SIG-M5 treated with dmso at 0.1 percent for 504 hours (cell line): ENCODE data around the gene ZBTB38.
A peak's percentile ranks its signal among the peaks of the same experiment; 100 is the strongest.

Experiments
- DNase-seq: peaks from one replicate; lab custom pipeline; 2025; ENCODE audit not compliant: unreplicated experiment; lab: John Stamatoyannopoulos, UW

Gene ZBTB38, protein sequence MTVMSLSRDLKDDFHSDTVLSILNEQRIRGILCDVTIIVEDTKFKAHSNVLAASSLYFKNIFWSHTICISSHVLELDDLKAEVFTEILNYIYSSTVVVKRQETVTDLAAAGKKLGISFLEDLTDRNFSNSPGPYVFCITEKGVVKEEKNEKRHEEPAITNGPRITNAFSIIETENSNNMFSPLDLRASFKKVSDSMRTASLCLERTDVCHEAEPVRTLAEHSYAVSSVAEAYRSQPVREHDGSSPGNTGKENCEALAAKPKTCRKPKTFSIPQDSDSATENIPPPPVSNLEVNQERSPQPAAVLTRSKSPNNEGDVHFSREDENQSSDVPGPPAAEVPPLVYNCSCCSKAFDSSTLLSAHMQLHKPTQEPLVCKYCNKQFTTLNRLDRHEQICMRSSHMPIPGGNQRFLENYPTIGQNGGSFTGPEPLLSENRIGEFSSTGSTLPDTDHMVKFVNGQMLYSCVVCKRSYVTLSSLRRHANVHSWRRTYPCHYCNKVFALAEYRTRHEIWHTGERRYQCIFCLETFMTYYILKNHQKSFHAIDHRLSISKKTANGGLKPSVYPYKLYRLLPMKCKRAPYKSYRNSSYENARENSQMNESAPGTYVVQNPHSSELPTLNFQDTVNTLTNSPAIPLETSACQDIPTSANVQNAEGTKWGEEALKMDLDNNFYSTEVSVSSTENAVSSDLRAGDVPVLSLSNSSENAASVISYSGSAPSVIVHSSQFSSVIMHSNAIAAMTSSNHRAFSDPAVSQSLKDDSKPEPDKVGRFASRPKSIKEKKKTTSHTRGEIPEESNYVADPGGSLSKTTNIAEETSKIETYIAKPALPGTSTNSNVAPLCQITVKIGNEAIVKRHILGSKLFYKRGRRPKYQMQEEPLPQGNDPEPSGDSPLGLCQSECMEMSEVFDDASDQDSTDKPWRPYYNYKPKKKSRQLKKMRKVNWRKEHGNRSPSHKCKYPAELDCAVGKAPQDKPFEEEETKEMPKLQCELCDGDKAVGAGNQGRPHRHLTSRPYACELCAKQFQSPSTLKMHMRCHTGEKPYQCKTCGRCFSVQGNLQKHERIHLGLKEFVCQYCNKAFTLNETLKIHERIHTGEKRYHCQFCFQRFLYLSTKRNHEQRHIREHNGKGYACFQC (N-terminal part only)

DNA sequence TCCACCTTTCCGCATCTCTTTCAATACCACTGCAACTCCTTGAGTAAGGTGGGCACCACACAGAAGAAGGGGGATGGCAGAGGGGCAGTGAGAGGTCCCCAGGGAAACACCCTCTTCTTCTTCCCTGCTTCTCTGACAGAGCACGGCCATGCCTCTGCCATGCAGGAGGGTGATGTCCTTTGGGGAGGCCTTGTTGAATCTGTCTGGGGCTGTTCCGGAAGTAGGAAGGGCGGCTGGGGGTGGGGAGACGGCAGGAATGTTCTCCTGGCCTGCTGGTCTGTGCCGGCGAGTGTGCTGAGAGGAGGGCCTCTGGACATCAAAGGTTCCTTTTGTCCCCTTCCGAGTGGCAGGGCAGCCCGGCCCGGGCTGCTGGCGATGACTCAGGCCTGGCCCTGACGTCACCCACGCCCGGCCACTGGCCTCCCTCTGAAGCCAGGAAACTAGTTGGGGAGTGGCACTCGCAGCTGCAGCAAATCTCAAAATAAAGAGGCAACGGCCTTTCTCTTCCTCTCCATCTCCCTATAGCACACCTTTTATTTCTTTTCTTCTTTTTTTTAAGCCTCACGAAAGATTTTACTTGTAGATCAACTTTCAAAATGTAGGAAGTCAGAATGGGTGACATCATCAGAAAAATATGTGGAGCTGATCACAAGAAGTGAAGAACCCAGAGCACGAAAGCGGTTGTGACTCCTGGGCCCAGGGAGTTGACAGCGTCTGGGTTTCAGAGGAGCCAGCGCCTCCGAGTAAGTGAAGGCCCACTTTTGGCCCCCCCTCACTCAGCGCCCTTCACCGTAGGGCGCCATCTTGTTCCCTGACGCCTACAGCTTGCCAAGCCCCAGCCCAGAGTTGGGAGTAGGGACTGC lies at the start of gene ZBTB38:
Gene ZBTB38, plus strand, starts transcription at position 443 of the 863 bp plus-strand sequence. CDS start 73,885 bp downstream, outside the sequence.
- DNase-seq: peak; percentile 28

DNA sequence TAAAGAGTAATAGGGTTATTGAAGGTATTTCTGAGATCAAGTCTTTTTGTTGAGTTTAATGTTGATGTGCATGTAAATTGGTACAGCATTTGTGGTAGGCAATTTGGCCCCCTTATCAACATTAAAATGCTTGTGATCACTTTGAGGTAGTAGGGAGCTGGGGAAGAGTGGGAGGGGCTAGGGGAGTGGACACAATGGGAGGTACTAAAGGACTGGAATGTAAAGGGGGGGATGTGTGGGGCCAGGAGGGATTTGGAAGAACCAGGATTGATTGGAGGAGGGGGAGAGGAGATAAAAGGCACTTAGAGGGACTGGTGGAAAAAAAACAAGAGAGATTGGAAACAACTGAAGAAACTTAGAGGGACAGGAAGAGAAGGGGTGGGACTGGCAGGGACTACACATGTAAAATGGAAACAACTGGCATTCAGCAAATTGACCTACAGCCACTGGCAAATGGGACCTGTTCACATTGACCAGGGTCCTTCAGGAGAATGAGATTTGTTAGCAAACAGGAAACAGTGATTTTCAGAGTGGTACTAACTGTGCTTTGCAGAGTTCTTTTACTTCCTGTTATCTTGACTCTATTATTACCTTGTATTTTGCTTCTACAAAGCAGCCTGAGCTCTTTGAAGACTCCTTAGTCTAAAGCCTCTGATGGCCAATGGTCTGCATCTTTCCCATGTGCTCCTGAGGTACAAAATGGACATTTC lies 47.8 kb upstream of the ZBTB38 start:
- no peak for DNase-seq

DNA sequence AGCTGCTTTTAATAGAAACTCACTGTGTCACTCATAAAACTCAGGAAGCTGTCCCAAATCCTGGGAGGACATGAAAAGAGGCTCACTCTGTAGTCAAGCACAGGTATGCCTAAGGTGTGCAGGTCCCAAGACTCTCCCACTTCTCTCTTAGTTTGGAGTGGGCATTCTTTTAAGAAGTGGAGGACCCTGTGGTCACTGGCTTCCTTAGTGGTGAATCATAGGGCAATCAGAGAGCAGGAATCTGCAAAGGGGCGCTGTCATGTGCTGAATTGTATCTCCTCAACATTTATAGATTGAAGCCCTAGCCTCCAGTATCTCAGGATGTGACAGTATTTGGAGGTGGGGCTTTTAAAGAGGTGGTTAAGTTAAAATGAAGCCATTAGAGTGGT lies 47.2 kb upstream of the ZBTB38 start:
- no peak for DNase-seq

GRCh38 chr3:141323936-141324704 lies 44.2 kb upstream of the ZBTB38 start:
- DNase-seq: no peak

GRCh38 chr3:141326123-141326522 lies 42.2 kb upstream of the ZBTB38 start:
- DNase-seq: no peak

- DNase-seq: no peak
Measured at GRCh38 chr3:141326626-141327025, 41.7 kb upstream of the ZBTB38 start.

DNA sequence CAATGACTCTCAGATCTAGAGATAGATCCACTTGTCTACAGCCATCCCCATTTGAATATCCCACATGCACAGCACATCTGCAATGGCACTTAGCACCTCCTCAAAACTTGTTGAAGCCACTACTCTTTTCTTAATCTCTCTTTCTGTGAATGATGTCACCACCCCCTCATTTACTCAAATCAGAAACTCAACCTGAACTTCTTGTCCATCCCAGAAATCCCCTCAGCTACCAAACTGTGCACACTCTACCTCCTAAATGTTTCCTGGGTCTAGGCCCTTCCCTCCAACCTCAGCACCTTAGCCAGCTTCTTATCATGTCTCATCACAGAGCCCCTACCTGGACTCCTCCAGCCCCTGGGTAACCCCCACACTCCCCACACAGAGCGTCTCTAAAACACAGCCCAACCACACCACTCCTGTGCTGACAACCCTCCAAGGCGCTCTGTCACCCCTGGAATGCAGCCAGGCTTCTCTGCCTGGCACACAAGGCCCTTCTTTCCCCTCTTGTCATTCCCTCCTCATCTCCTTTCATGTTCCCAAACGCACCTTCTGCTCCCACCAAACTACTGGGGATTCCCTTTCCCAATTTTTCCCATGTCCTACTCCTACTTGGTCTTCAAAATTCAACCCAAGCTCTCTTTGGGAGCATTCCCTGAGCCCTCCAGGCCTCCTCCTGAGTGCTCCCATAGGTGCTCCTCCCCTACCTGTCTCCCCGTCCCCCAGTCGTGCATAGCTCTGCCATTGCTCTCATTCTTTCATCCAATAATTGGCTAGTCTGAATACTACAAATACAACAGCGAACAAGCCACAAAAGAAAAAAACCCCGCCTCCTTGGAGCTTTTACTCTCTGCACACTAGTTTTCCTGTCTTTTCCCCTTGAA lies 39.8 kb upstream of the ZBTB38 start:
- DNase-seq: no peak

DNA sequence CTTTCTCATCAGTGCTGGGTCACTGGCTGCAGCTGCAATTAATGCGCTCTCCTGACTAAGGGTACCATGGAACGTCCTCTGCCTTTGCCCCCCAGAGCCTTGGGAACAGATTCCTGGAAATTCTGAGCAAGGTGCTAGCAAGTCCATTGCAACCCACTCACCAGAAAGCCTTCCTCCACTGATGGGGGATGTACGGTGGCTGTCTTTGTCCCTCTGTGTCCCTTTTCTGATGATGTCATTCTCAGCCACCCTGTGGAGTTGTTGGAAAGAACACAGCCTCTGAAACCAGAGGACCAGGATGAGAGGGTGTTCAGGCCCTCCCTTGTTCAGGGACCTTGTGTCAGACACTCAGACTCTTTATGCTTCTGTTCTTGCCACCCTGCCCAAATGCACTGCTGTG lies 38.1 kb upstream of the ZBTB38 start:
- DNase-seq: no peak

DNA sequence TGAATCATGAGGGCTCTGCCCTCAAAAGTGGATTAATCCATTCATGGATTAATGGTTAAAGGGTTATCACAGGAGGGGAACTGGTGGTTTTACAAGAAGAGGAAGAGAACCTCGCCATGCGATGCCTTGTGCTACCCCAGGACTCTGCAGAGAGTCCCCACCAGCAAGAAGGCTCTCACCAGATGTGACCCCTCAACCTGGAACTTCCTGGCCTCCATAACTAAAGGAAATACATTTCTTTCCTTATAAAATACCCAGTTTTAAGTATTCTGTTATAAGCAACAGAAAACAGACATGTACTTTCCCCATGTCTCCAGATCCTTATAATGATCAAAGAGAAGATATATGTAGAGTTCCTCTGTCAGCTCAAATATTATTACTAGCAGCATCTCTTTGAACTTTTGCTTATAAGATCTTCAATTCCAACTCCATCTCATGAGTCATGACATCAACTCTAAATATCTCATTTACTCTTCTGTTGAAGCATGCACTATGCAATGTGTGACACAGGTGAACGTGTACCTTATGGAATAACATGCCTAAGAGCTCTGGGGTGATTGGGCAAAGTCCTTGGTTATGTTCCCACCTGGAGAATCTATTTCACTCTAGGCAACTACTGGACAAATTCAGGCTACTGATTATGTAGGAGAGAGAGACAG lies 37.5 kb upstream of the ZBTB38 start:
- no peak for DNase-seq

DNA sequence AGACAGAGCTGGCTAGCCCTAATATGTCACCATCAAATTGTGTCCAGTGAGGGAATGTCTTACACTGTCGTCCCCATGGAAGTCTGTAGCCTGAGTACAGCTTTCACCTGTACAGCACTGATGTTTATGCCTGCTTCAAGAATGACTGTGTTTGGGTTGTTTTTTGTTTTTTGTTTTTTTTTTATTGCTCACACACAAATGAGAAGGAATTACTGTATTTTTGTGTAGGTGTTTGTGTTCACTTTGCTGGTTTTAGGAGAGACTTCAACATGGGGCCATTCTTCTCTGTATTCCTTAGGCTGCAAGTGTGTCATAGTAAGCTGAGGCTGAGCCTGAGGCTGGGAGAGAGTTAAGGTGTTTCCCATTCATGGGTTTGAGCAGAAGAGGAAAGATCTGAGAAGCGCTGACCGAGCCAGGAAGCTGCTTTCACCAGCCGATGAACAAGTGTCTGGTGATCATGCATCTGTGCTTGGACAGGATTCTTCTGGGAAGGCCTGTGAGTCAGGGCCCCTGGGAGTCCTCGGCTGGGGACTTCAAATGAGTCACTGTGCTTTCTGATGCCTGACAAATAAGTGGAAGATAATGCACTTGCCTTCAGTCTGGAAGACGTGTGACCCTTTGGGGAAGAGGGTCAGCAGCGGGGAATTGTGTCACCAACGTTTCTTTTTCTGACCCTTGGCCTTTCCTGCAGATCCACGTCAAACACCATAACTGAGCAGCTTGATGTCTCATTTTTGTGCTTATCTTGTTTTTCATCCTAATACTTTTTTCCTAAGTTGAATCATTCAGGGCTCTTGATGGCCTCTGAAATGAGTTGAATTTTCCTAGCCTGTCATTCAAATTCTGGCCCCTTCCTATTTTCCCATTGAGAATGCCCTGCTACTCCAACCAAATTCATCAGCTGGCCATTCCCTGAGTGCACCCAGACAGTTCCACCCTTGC lies 36.7 kb upstream of the ZBTB38 start:
- DNase-seq: no peak

DNA sequence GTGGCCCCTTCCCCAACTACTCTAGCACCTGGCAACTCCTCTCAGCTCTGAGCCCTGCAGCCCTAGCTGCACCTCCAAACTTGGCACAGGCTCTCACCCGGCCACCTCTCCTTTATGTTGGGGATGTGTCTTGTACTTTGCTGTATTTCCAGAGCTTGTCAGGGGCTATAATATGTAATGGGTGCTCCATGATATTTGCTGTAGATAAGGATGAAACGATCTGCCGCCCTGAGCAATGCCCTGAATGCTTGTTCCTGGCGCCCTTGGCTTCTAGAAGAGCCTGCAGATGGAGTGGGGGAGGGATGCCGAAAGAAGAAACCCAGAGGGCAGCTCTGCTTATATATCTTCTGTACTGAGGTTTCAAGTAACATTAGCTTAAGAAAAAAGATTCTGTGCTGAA lies 35.9 kb upstream of the ZBTB38 start:
- no peak for DNase-seq

DNA sequence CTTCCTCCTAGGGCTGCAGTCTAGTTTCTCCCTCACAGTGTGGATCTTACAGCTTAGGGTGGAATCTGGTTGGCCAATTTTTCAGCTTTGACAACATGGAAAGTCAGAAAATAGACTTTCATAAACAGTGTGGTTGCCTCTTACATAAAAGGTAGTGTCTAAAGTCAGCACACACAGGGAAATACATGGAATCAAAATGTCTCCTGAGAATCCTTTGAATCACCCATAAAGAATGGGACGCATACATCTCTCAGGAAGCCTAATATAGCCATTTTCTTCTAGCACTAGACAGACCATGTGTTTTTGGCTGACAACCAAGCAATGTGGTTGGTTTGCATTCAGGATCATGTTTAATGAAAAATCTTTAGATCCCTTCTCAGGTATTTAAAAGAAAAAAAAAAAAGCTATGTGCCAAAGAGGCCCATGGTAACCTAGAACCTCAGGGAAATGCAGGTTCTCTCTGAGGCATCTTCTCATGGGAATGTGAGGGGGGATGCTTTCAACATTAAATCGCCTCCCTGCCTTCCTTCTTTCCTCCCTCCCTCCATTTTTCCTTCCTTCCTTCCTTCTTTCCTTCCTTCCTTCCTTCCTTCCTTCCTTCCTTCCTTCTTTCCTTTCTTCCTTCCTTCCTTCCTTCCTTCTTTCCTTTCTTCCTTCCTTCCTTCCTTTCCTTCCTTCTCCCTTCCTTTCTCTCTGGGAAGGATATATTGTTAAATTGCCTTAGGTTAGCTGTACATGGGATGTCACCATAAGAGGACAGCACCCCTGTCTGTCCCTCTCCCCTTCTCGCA lies 34.3 kb upstream of the ZBTB38 start:
- DNase-seq: no peak

GRCh38 chr3:141334627-141335250 lies 33.6 kb upstream of the ZBTB38 start:
- no peak for DNase-seq

DNA sequence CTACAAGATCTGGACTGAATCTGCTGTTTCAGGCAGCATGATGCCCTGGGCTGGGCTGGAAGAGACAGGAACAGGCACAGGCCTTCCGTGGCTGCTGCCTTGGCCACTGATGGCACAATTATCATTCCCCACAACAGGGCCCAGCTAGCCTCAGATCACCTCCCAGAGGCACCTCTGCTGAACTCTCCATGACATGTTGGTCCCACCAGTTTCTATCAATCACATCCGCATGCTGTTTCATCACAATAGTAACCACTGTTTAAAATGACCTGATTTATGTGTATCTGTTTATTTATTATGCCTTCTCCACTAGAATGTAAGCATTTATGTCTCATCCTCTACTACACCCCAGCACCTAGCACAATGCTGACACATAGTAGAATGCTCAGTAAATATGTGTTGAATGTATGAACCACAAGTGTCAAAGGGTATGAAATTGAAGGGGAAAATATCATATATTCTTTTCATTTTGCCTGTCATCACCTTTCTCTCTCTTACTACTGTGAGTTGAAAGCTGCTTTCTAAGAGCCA lies 32.7 kb upstream of the ZBTB38 start:
- DNase-seq: no peak
